Suprapubic skin (tissue), 4 donors: ENCODE measurements around the gene C5AR2. TPM values are rescaled to one million over a fixed set of nuclear protein-coding genes. Genes with fewer than 3 reads are reported as not detected.

Source experiments
- DNase-seq, 2 donors: peaks; one replicate each; pipeline ENCODE4 v3.0.0-alpha.2; 2019; ENCODE audit warnings: low spot score in 2 of 2
- H3K27ac ChIP-seq: fragments of 200-600 bp; sonication (generic); one replicate; pipeline ENCODE4 v1.5.1; 2019
- H3K27me3 ChIP-seq: fragments of 200-600 bp; sonication (generic); one replicate; pipeline ENCODE4 v1.5.1; 2019
- H3K36me3 ChIP-seq: fragments of 200-600 bp; sonication (generic); one replicate; pipeline ENCODE4 v1.5.1; 2019
- H3K4me1 ChIP-seq: fragments of 200-600 bp; sonication (generic); one replicate; pipeline ENCODE4 v1.5.1; 2019
- H3K4me3 ChIP-seq: fragments of 200-600 bp; sonication (generic); one replicate; pipeline ENCODE4 v1.5.1; 2019; ENCODE audit warnings: mild to moderate bottlenecking
- H3K9me3 ChIP-seq: fragments of 200-600 bp; sonication (generic); one replicate; pipeline ENCODE4 v1.5.1; 2019
- EP300 ChIP-seq: sonication (generic); formaldehyde crosslinking; IDR thresholded peaks from one replicate; pipeline ENCODE4 v1.6.1; 2017; ENCODE audit warnings: antibody characterized with exemption
- POLR2A ChIP-seq, 2 donors: fragments of 450-650 bp; IDR thresholded peaks; one replicate each; pipeline ENCODE4 v1.6.1; 2017; ENCODE audit warnings: antibody characterized with exemption in 2 of 2, mild to moderate bottlenecking in 2 of 2, moderate library complexity in 2 of 2
- POLR2AphosphoS5 ChIP-seq, 3 donors: sonication (generic); formaldehyde crosslinking; IDR thresholded peaks; one replicate each; pipeline ENCODE4 v1.6.1; 2017; ENCODE audit warnings: antibody characterized with exemption in 3 of 3
- WGBS: methylation state at CpG from one replicate; pipeline ENCODE4 v1.1.5; 2018; 5-methylcytosine and 5-hydroxymethylcytosine counted together
- total RNA-seq, 4 donors: library from RNA; depleted of rRNA; stranded (reverse); fragments of >200 nt; gene quantifications; one replicate each; pipeline ENCODE4 v1.1.0, GENCODE V29; 2016
- TF ChIP-seq, protein P1 (sequence below), 2 donors: fragments of 200-600 bp in 1 of 2; fragments of 450-650 bp in 1 of 2; sonication (generic) in 1 of 2; IDR thresholded peaks; one replicate each; pipeline ENCODE4 v1.5.1; 2016 to 2019; ENCODE audit warnings: antibody characterized with exemption in 2 of 2, mild to moderate bottlenecking in 1 of 2, moderate library complexity in 1 of 2

Gene C5AR2
- total RNA-seq, 4 donors from 2014 or later = 0.68 to 3.1 (median 1.5) TPM

DNA sequence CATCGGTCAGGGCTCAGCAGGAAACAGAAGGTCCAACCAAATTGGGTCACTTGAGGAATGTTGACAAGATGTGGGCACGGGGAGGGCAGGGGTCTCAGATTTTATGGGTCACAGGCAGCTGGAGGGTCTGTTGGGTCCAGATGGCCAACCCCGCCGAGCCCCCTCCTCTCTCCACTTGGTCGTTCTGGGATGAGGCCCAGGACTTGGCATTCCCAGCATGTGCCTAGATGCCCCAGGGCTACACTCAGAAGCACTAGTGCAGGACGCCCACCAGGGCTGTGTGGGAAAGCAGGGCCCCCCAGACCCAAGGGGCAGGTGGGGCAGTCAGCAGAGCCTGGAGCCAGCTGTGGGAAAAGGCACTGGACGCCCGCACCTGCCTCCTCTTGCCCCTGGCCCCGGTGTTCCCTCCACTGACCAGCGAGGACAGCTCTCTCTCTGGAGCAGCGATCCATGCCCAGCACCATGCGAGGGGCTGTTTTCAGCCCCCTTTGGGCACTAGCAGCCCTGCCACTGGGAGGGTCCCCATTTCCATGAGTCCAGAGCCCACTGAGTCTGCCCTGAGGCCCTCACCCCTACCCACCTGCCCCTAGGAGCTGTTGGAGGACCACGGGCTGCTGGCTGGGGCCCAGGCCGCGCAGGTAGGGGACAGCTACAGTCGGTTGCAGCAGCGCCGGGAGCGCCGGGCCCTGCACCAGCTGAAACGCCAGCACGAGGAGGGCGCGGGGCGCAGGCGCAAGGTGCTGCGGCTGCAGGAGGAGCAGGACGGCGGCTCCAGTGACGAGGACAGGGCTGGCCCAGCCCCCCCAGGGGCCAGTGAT lies 43.1 kb downstream of the C5AR2 start:
- TF ChIP-seq POLR2AphosphoS5 (IDR thresholded peaks at IDR 0.05) = no peak
- TF ChIP-seq POLR2A (IDR thresholded peaks at IDR 0.05) = no peak
- no peak for TF ChIP-seq EP300
- TF ChIP-seq, protein P1, sequence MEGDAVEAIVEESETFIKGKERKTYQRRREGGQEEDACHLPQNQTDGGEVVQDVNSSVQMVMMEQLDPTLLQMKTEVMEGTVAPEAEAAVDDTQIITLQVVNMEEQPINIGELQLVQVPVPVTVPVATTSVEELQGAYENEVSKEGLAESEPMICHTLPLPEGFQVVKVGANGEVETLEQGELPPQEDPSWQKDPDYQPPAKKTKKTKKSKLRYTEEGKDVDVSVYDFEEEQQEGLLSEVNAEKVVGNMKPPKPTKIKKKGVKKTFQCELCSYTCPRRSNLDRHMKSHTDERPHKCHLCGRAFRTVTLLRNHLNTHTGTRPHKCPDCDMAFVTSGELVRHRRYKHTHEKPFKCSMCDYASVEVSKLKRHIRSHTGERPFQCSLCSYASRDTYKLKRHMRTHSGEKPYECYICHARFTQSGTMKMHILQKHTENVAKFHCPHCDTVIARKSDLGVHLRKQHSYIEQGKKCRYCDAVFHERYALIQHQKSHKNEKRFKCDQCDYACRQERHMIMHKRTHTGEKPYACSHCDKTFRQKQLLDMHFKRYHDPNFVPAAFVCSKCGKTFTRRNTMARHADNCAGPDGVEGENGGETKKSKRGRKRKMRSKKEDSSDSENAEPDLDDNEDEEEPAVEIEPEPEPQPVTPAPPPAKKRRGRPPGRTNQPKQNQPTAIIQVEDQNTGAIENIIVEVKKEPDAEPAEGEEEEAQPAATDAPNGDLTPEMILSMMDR (IDR thresholded peaks at IDR 0.05) = no peak
- H3K27ac ChIP-seq = no peak overlapping the region
- peaks cover 99% of the 10 kb centered on the region for H3K36me3 ChIP-seq
- no peak overlapping the region for H3K4me3 ChIP-seq
- no peaks in the 10 kb centered on the region for H3K4me1 ChIP-seq
- 97% methylated on average over 17 of the region's 30 CpGs for WGBS
- H3K9me3 ChIP-seq = no peaks in the 10 kb centered on the region
- DNase-seq = no peak
- no peaks in the 10 kb centered on the region for H3K27me3 ChIP-seq

DNA sequence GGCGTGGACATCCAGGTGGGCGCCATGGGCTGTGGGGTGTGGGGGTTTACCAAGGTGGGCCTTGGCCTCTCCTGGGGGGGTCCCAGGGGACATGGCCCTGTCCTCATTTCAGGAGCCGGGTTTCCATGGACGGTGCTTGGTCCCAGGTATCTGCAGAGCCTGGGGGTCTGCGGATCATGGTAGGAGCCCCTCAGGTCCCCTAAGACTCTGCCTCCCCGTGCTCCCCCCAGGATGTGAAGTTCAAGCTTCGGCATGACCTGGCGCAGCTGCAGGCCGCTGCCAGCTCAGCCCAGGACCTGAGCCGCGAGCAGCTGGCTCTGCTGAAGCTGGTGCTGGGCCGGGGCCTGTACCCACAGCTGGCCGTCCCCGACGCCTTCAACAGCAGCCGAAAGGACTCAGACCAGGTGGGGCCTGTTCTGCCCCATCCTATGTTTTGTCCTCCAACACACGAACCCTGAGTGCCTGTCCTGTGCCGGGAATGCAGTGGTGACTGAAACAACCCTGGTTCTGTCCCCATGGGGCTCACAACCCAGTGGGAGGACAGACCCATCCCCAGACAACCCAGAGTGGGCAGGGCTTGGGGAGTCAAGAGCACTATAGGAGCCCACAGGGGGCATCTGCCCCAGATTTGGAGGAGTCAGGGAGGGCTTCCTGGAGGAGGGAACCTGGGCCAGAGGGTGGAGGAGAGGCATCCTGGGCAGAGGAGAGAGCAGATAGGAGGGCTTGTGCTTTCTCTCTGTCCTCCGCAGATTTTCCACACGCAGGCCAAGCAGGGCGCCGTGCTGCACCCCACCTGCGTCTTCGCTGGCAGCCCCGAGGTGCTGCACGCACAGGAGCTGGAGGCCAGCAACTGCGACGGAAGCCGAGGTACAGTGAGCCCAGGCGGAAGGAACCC lies 44.0 kb downstream of the C5AR2 start:
- WGBS = 99% methylated on average over 13 of the region's 30 CpGs
- H3K27ac ChIP-seq = no peak overlapping the region
- no peaks in the 10 kb centered on the region for H3K4me1 ChIP-seq
- DNase-seq = no peak
- no peaks in the 10 kb centered on the region for H3K27me3 ChIP-seq
- H3K36me3 ChIP-seq = peaks cover 99% of the 10 kb centered on the region
- TF ChIP-seq POLR2AphosphoS5 (IDR thresholded peaks at IDR 0.05) = no peak
- no peak for TF ChIP-seq EP300
- TF ChIP-seq POLR2A (IDR thresholded peaks at IDR 0.05) = no peak
- TF ChIP-seq, protein P1 (IDR thresholded peaks at IDR 0.05) = no peak
- no peak overlapping the region for H3K4me3 ChIP-seq
- H3K9me3 ChIP-seq = no peaks in the 10 kb centered on the region

DNA sequence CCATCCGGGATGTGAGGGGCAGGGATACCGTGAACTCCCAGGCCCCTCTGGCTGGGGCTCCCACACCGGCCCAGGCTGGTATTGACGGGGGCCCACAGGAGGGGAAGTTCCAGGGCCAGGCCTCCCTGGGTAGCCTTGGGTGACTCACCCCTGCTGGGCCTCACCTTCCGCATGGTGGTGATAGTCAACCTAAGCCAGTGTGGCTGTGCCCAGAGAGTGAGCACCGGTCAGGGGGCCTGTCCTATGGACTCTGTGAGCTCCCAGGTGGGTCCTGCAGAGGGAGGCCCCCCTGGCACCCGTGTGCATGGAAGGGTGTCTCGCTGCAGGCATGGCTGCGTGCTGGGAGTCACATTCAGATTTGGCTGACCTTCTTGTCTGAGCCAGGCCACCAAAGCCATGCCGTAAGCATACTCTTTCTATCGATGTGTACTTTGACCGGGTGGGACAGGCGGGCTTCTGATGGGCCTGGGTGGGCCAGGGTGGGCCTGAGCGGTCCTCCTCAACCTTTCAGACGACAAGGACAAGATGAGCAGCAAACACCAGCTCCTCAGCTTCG lies 44.7 kb downstream of the C5AR2 start:
- H3K27me3 ChIP-seq = no peaks in the 10 kb centered on the region
- DNase-seq = no peak
- no peak for TF ChIP-seq EP300
- TF ChIP-seq, protein P1 (IDR thresholded peaks at IDR 0.05) = no peak
- no peak for TF ChIP-seq POLR2A (IDR thresholded peaks at IDR 0.05)
- no peak for TF ChIP-seq POLR2AphosphoS5 (IDR thresholded peaks at IDR 0.05)
- WGBS = 95% methylated on average over 16 of the region's 16 CpGs
- no peak overlapping the region for H3K4me3 ChIP-seq
- H3K9me3 ChIP-seq = no peaks in the 10 kb centered on the region
- no peak overlapping the region for H3K27ac ChIP-seq
- no peaks in the 10 kb centered on the region for H3K4me1 ChIP-seq
- peaks cover 99% of the 10 kb centered on the region for H3K36me3 ChIP-seq

DNA sequence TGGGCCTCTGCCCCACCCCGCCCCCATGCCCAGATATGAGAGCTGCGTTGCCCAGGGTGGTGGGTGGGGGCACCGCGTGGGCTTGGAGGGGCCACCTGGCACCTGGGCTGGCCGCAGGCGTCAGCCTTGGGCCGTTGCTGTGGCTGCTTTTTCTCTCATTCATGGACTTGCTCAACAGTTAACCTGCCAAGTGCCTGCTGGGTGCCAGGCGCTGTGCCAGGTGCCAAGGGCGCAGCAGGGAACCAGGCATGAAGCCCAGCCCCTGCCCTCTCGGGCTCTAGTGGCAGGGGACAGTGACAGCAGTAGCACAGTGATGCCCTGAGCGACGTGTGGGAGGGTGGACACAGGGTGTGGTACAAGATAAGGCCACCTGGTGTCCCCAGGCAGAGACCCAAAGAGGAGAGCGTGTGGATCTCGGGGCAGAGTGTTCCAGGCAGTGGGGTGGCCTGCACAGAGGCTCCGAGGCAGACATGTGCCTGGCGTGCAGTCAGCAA lies 45.3 kb downstream of the C5AR2 start:
- H3K36me3 ChIP-seq = peaks cover 100% of the 10 kb centered on the region
- 92% methylated on average over 9 of the region's 16 CpGs for WGBS
- TF ChIP-seq POLR2AphosphoS5 (IDR thresholded peaks at IDR 0.05) = no peak
- TF ChIP-seq, protein P1 (IDR thresholded peaks at IDR 0.05) = no peak
- TF ChIP-seq EP300 = no peak
- TF ChIP-seq POLR2A (IDR thresholded peaks at IDR 0.05) = no peak

More for the DNA sequence above, 45.3 kb downstream of the C5AR2 start:
- no peaks in the 10 kb centered on the region for H3K9me3 ChIP-seq
- H3K4me1 ChIP-seq = no peaks in the 10 kb centered on the region
- no peaks in the 10 kb centered on the region for H3K27me3 ChIP-seq
- no peak for DNase-seq
- H3K27ac ChIP-seq = no peak overlapping the region
- H3K4me3 ChIP-seq = no peak overlapping the region
